Measurements from ENCODE around the gene CSMD2.

GRCh38 chr1:33635336-33636012 is 529.6 kb downstream of the CSMD2 start:
- TF ChIP-seq, protein P1, sequence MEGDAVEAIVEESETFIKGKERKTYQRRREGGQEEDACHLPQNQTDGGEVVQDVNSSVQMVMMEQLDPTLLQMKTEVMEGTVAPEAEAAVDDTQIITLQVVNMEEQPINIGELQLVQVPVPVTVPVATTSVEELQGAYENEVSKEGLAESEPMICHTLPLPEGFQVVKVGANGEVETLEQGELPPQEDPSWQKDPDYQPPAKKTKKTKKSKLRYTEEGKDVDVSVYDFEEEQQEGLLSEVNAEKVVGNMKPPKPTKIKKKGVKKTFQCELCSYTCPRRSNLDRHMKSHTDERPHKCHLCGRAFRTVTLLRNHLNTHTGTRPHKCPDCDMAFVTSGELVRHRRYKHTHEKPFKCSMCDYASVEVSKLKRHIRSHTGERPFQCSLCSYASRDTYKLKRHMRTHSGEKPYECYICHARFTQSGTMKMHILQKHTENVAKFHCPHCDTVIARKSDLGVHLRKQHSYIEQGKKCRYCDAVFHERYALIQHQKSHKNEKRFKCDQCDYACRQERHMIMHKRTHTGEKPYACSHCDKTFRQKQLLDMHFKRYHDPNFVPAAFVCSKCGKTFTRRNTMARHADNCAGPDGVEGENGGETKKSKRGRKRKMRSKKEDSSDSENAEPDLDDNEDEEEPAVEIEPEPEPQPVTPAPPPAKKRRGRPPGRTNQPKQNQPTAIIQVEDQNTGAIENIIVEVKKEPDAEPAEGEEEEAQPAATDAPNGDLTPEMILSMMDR (conservative IDR thresholded peaks at IDR 0.05; ENCODE audit: low read depth, low read length), result no peak
- TF ChIP-seq EZH2 (IDR thresholded peaks at IDR 0.05; ENCODE audit: borderline replicate concordance, low read depth, low read length, poor library complexity, severe bottlenecking), result no peak
